GM19193 (cell line): ENCODE results near the gene FGF14.

Experiments used
- POLR2A ChIP-seq: IDR thresholded peaks from 4 replicates; pipeline ENCODE4 v1.6.1; 2011; ENCODE audit not compliant: insufficient read depth, insufficient read length; ENCODE audit errors: extremely low read depth

The FGF14 gene

DNA sequence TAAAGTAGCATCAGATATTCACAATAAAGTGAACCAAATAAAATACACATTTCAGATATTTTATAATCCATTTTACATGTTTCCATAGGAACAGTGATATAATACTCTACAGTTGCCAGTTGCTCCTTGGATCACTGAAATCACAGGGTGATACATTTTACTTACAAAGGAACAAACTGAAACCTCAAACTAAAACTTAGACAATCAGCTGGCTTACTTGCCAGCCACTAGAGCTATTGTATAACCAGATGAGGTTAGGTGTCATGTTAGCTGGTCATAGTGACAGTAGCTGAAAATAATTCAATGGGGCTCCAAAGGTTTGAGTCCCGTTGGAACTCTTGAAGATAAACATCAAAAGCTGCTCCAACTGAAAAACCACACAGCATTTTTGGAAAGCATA lies 674.7 kb downstream of the FGF14 start:
- TF ChIP-seq POLR2A: no peak

GRCh38 chr13:101726681-101727080 lies 675.2 kb downstream of the FGF14 start:
- no peak for TF ChIP-seq POLR2A

DNA sequence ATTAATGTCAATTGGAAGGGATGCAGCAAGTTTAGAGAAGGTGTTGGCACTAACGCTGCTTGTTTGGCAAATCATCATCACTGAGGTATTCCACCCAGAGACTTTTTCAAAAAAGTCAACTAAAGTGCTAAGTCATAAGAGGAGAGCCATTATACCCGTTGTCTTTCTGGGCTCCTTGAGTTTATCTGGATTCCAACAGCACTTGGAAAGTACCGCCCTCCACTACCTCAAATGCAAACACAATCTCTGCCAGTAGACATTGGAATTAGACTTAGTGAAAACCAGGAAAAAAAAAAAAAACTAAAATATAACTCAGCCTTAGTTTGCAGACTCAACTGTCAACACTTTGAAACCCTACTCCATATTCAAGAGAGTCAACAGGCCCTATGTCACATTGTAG lies 683.4 kb downstream of the FGF14 start:
- TF ChIP-seq POLR2A: no peak

- no peak for TF ChIP-seq POLR2A
Measured at GRCh38 chr13:101717353-101717752, 684.5 kb downstream of the FGF14 start.

GRCh38 chr13:101714195-101714594 lies 687.7 kb downstream of the FGF14 start:
- no peak for TF ChIP-seq POLR2A

GRCh38 chr13:101712026-101712348 lies 689.9 kb downstream of the FGF14 start:
- TF ChIP-seq POLR2A: no peak

DNA sequence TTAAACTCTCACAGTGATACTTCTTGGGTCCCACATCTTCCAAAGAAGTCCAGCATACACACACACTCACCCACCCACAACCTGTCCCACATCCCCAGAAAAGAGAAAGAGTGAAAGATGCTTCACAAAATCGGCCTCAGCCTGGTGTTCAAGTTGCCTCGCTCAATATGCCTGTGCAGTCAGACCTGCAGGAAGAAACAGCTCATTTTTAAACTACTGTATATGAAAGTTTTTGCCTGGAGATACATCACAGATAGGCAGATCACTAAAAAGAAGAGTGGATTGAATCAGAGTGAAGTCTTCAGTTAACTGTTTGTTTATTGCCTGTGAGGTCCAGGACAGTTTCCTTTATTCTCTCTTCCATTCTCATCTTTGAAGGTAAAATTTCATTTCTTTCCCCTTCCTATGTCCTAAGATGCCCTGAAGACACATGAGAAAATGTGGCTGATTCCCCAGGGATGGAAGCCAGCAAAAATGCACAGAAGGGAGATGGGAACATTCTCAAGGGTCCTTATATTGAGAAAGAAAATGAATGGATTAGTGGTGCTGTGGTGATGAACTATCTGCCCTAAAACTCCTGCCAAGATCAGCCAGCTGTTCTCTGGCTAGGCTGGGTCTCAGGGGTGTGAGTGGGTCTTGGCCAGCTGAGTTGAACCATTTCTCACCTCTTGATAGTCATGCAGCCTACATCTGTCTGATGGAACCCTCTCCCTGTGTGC lies 690.4 kb downstream of the FGF14 start:
- TF ChIP-seq POLR2A: no peak

GRCh38 chr13:101709952-101710351 lies 691.9 kb downstream of the FGF14 start:
- TF ChIP-seq POLR2A: no peak

DNA sequence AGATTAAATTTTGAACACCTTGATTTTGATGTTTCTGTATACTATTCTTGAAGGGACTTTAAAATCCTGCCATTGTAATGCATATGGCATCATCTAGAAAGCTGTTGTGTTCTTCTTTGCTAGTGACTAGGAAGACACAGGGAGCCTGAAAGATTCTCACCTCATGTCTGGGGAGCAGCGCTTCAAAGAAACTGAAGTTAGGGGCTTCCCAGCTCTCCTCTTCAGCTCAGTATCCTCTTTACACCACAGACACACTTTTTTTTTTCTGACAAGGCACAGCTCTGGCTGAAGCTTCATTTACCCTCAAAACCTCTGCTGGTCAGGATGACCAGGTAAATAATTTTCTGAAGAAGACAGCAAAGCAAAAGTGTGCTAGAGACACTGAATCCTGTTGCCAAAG lies 693.7 kb downstream of the FGF14 start:
- no peak for TF ChIP-seq POLR2A

DNA sequence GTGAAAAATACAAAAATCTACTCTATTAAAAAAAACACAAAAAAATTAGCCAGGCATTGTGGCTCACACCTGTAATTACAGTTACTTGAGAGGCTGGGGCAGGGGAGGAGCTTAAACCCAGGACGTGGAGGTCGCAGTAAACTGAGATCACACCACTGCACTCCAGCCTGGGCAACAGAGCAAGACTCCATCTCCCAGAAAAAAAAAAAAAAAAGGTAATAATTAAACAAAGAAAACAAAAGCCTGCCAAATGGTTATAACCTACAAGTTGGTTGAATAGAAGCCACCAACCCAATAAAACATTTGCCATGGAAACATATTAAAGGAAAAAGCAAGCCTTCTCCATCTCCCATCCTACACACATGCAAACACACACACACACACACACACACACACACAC lies 694.2 kb downstream of the FGF14 start:
- no peak for TF ChIP-seq POLR2A

GRCh38 chr13:101706651-101707050 lies 695.2 kb downstream of the FGF14 start:
- no peak for TF ChIP-seq POLR2A

DNA sequence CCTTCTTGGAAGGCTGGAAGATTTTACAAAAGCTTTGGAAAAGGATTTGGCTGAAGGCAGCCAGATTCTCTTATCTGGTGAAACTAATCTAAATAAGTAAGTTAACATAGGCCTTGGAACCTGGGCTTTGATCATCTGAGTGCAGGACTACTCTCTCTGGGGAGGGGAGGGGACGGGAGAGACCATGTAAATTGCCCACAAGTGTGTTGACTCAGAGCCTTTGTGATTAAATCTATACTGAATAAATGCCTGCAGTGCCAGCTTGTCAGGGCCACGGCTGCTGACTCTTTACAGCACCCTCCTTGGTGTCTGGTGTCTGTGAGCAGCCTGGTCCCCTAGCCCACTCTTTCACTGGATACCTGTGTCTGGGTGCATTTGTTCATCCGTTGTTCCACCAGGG lies 698.0 kb downstream of the FGF14 start:
- no peak for TF ChIP-seq POLR2A

DNA sequence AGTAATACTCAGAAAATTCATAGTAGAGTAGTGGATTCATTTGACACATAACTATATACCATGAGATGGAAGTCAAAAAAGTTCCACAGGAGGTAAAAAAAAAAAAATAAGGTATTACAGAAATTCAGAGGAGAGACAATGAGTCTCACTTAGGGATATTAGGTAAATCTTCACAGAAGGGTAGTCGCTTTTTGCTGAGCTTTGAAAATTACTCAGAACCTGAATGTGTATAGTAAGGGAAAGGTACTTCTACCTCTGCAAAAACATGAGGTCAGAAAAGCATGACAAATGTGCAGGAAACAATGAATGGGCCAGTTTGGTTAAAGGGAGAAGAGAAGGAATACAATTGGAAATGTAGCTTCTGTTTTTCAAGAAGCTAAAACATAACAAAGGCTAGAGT lies 698.8 kb downstream of the FGF14 start:
- no peak for TF ChIP-seq POLR2A

- TF ChIP-seq POLR2A: no peak
Measured at GRCh38 chr13:101700598-101700997, 701.2 kb downstream of the FGF14 start.

DNA sequence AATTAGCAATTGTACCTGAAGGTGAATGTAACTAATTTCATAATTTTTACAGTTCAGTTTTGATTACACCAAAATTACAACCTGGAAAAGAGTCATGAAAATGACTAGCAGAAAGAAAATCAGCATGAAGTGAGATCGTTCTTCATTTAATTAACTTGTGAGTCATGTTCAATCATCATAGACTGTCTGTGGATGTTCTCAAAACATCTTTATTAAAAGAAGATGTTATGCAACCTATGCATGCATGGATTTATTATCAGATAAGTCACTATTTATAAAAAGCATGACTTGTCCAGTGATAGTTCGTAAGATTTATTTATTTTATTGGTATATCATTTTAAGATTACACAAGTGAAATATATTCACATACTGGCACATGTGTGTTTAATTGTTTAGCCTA lies 703.4 kb downstream of the FGF14 start:
- TF ChIP-seq POLR2A: no peak

- TF ChIP-seq POLR2A: no peak
Measured at GRCh38 chr13:101697745-101698144, 704.1 kb downstream of the FGF14 start.
